ENCODE results near the gene CHRND. TPM values are rescaled to one million over a fixed set of nuclear protein-coding genes. Genes with fewer than 3 reads are reported as not detected.

Gene CHRND
- total and polyA plus RNA-seq, 2 donors (not counting 1 experiment from before 2014, with no cell fraction given) = not detected

- CTCF ChIA-PET = interaction anchor here (1.0 to 1.4 kb wide), 3 partner anchors 13 to 77 kb away, joined by 3 to 4 read pairs (median 3); no protein-coding TSS in a partner anchor
- H3K4me3 ChIP-seq (ENCODE audit: control extremely low read depth in 1 of 5, extremely low read depth in 1 of 5, insufficient read depth in 1 of 5, low read depth in 2 of 5, low read length in 4 of 5) = peak overlapping the region in 3 of 5 experiments; percentile 7 to 19 (median 9)
Observed at GRCh38 chr2:232523682-232524597, 2.0 kb upstream of the CHRND start.

More at GRCh38 chr2:232523682-232524597, 2.0 kb upstream of the CHRND start:
- Histone ChIP-seq H3K9me3 (ENCODE audit: control extremely low read depth in 1 of 3, control insufficient read depth in 2 of 3, insufficient read depth in 1 of 3, low read length in 2 of 3) (peaks cover 0 to 16% (median 0%) of the 10 kb centered on the region in 3 donors), H3K4me2 (replicated peaks; ENCODE audit: low read depth, low read length, poor library complexity, severe bottlenecking) (peak overlapping the region; percentile 85), H3K36me3 (replicated peaks in 1 of 2; ENCODE audit: control extremely low read depth in 1 of 2, control insufficient read depth in 1 of 2, extremely low read depth in 1 of 2, insufficient read depth in 2 of 2, low read length in 1 of 2) (no peaks in the 10 kb centered on the region), H2AFZ (ENCODE audit: insufficient read depth, low read depth, low read length, poor library complexity, severe bottlenecking) (peak overlapping the region; percentile 58), H3K27me3 (replicated peaks in 1 of 4; ENCODE audit: control extremely low read depth in 1 of 4, control insufficient read depth in 3 of 4, insufficient read depth in 4 of 4, low read length in 3 of 4) (peaks cover 0 to 50% (median 22%) of the 10 kb centered on the region in 4 experiments), H3K9ac (ENCODE audit: low read length) (no peak overlapping the region), H3K4me1 (ENCODE audit: control insufficient read depth in 2 of 2, insufficient read depth in 2 of 2, low read length in 2 of 2) (peaks cover 30 to 32% of the 10 kb centered on the region in 2 donors), H4K20me1 (ENCODE audit: control insufficient read depth, insufficient read depth, low read length, poor library complexity, severe bottlenecking) (no peaks in the 10 kb centered on the region), H3K27ac (ENCODE audit: low read length in 2 of 2) (no peak overlapping the region), H3K79me2 (ENCODE audit: control insufficient read depth, insufficient read depth, low read length) (no peaks in the 10 kb centered on the region)
- intact Hi-C loops (cut with micrococcal nuclease) = loop anchor here (5.0 kb wide), 1 partner anchor 617 kb away; no protein-coding TSS in a partner anchor
- peak; percentile 28 for ATAC-seq (ENCODE audit: low read depth)
- Mint-ChIP-seq H3K9me3 (ENCODE audit: insufficient read depth) (no peaks in the 10 kb centered on the region), H3K4me1 (peaks cover 17% of the 10 kb centered on the region), H3K27me3 (peaks cover 40% of the 10 kb centered on the region), H3K4me3 (peak overlapping the region; percentile 71), H3K27ac (no peak overlapping the region)
- POLR2A ChIA-PET = no interaction called here
- peak; percentile 47 for DNase-seq
- TF ChIP-seq CTCF (IDR thresholded peaks at IDR 0.05) = no peak
- no peak for TF ChIP-seq EZH2 (IDR thresholded peaks at IDR 0.05; ENCODE audit: borderline replicate concordance, insufficient read depth, low read depth, low read length, poor library complexity, severe bottlenecking)
- WGBS (ENCODE audit: insufficient coverage) = 2% methylated on average over 74 of the region's 75 CpGs
